HT-29 (cell line): Measurements from ENCODE around the gene GNPTG. TPM values are rescaled to one million over a fixed set of nuclear protein-coding genes. Genes with fewer than 3 reads are reported as not detected.
A peak's percentile ranks its signal among the peaks of the same experiment; 100 is the strongest.

ENCODE experiments used
- DNase-seq: peaks from one replicate; pipeline ENCODE4 v3.0.0-alpha.2; 2015; ENCODE audit warnings: low spot score
- total RNA-seq: library from RNA; depleted of rRNA; stranded (reverse); fragments of >200 nt; shearing (Covaris generic); gene quantifications from 2 replicates; pipeline ENCODE4 v1.2.3, GENCODE V29; 2014

GNPTG gene
- total RNA-seq, 1 experiment from 2014 or later, result 50.9 TPM

- no peak for DNase-seq
Measured at GRCh38 chr16:1333854-1334700, 17.7 kb upstream of the GNPTG start.

- DNase-seq, result no peak
Measured at GRCh38 chr16:1334739-1335138, 17.0 kb upstream of the GNPTG start.

- DNase-seq, result no peak
Measured at GRCh38 chr16:1335211-1335971, 16.3 kb upstream of the GNPTG start.

GRCh38 chr16:1335996-1336395 is 15.7 kb upstream of the GNPTG start:
- no peak for DNase-seq

GRCh38 chr16:1336619-1337018 is 15.1 kb upstream of the GNPTG start:
- DNase-seq, result no peak

- no peak for DNase-seq
Measured at GRCh38 chr16:1337486-1337885, 14.2 kb upstream of the GNPTG start.

- peak; percentile 70 for DNase-seq
Measured at GRCh38 chr16:1338119-1338730, 13.5 kb upstream of the GNPTG start.

- DNase-seq, result no peak
Measured at GRCh38 chr16:1338855-1339675, 12.7 kb upstream of the GNPTG start.

- no peak for DNase-seq
Measured at GRCh38 chr16:1340730-1341494, 10.8 kb upstream of the GNPTG start.

GRCh38 chr16:1341495-1342420 is 10.0 kb upstream of the GNPTG start:
- no peak for DNase-seq

- DNase-seq, result peak; percentile 98
Measured at GRCh38 chr16:1342526-1343427, 9.0 kb upstream of the GNPTG start.

GRCh38 chr16:1343428-1344242 is 8.1 kb upstream of the GNPTG start:
- DNase-seq, result no peak

GRCh38 chr16:1344499-1344898 is 7.2 kb upstream of the GNPTG start:
- no peak for DNase-seq

GRCh38 chr16:1345087-1345486 is 6.6 kb upstream of the GNPTG start:
- no peak for DNase-seq

- DNase-seq, result no peak
Measured at GRCh38 chr16:1345651-1346421, 5.9 kb upstream of the GNPTG start.

- DNase-seq, result peak; percentile 39
Measured at GRCh38 chr16:1346422-1347285, 5.1 kb upstream of the GNPTG start.
